ENCODE results near the gene BAAT. TPM values are rescaled to one million over a fixed set of nuclear protein-coding genes. Genes with fewer than 3 reads are reported as not detected.

The BAAT gene
- polyA plus RNA-seq, 1 experiment: not detected

- DNase-seq (ENCODE audit: low read depth): no peak
- H3K27me3 ChIP-seq (ENCODE audit: control insufficient read depth, insufficient read depth, low read length): no peaks in the 10 kb centered on the region
- no peak overlapping the region for H3K4me3 ChIP-seq (ENCODE audit: low read depth, low read length)
- H3K36me3 ChIP-seq (ENCODE audit: control insufficient read depth, insufficient read depth, low read length): no peaks in the 10 kb centered on the region
- POLR2A ChIA-PET: no interaction called here
- CTCF ChIA-PET: interaction anchor here (0.7 kb wide), 1 partner anchor 9 kb away, joined by 3 read pairs; no protein-coding TSS in a partner anchor
- TF ChIP-seq, protein P1, sequence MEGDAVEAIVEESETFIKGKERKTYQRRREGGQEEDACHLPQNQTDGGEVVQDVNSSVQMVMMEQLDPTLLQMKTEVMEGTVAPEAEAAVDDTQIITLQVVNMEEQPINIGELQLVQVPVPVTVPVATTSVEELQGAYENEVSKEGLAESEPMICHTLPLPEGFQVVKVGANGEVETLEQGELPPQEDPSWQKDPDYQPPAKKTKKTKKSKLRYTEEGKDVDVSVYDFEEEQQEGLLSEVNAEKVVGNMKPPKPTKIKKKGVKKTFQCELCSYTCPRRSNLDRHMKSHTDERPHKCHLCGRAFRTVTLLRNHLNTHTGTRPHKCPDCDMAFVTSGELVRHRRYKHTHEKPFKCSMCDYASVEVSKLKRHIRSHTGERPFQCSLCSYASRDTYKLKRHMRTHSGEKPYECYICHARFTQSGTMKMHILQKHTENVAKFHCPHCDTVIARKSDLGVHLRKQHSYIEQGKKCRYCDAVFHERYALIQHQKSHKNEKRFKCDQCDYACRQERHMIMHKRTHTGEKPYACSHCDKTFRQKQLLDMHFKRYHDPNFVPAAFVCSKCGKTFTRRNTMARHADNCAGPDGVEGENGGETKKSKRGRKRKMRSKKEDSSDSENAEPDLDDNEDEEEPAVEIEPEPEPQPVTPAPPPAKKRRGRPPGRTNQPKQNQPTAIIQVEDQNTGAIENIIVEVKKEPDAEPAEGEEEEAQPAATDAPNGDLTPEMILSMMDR (IDR thresholded peaks at IDR 0.05; ENCODE audit: insufficient read depth, low read depth, low read length): no peak
Measured at GRCh38 chr9:101354143-101354764, 30.6 kb downstream of the BAAT start.

- TF ChIP-seq, protein P1 (IDR thresholded peaks at IDR 0.05; ENCODE audit: insufficient read depth, low read depth, low read length): no peak
- DNase-seq (ENCODE audit: low read depth): no peak
- no peaks in the 10 kb centered on the region for H3K27me3 ChIP-seq (ENCODE audit: control insufficient read depth, insufficient read depth, low read length)
- CTCF ChIA-PET: interaction anchor here (0.7 kb wide), 1 partner anchor 10 kb away, joined by 3 read pairs; no protein-coding TSS in a partner anchor
- POLR2A ChIA-PET: no interaction called here
- H3K36me3 ChIP-seq (ENCODE audit: control insufficient read depth, insufficient read depth, low read length): no peaks in the 10 kb centered on the region
- H3K4me3 ChIP-seq (ENCODE audit: low read depth, low read length): no peak overlapping the region
Measured at GRCh38 chr9:101353683-101354082, 31.1 kb downstream of the BAAT start.

DNA sequence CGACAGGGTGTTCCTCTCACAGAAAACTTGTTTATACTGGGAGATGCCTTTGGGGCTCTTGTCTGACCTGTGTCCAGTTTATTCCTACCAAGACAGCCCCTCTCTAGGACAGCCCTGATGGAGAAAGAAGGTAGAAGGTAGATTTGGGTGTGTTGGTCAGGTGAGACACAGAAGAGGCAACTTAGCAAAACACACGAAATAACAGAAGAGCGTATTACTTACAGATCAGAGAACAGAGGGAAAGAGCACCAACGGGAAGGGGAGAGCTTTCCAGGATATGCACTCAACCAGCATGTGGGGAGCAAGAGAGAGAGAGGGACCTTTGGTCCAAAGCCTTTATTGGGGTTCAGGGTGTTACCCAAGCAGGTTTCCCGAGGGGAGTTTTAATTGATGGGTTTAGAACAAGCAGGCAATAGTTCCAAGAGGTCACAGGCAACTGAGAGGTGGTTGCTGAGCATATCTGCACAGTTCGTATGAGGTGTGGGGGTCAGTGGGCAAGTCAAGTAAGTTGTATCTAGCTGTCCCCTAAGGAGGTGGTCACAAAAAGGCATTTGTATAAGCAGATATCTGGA lies 31.8 kb downstream of the BAAT start:
- CTCF ChIA-PET: interaction anchor here (1.0 kb wide), 1 partner anchor 13 kb away, joined by 3 read pairs; no protein-coding TSS in a partner anchor
- TF ChIP-seq, protein P1 (IDR thresholded peaks at IDR 0.05; ENCODE audit: insufficient read depth, low read depth, low read length): no peak
- H3K36me3 ChIP-seq (ENCODE audit: control insufficient read depth, insufficient read depth, low read length): no peaks in the 10 kb centered on the region
- H3K4me3 ChIP-seq (ENCODE audit: low read depth, low read length): no peak overlapping the region
- POLR2A ChIA-PET: no interaction called here
- no peak for DNase-seq (ENCODE audit: low read depth)
- H3K27me3 ChIP-seq (ENCODE audit: control insufficient read depth, insufficient read depth, low read length): no peaks in the 10 kb centered on the region

DNA sequence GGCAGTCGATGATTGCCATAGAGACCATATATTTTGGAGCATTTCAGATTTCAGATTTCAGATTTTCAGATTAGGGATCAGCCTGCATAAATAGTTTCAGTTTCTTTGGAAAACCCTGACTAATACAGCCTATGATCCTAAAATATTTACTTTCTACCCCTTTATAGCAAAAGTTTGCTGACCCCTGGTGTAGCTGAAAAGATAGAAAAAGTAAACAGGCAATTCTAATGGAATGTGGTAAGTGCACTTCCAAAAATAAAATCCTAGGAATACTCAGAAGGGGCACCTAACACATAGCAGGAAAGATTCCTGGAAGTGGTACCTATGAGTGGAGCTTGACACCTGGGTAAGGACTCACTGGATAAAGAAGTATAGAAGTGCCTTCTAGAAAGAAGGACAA lies 34.5 kb downstream of the BAAT start:
- no peak overlapping the region for H3K4me3 ChIP-seq (ENCODE audit: low read depth, low read length)
- ChIA-PET CTCF (no interaction called here), POLR2A (no interaction called here)
- H3K36me3 ChIP-seq (ENCODE audit: control insufficient read depth, insufficient read depth, low read length): no peaks in the 10 kb centered on the region
- DNase-seq (ENCODE audit: low read depth): no peak
- no peaks in the 10 kb centered on the region for H3K27me3 ChIP-seq (ENCODE audit: control insufficient read depth, insufficient read depth, low read length)
- TF ChIP-seq, protein P1 (IDR thresholded peaks at IDR 0.05; ENCODE audit: insufficient read depth, low read depth, low read length): no peak

DNA sequence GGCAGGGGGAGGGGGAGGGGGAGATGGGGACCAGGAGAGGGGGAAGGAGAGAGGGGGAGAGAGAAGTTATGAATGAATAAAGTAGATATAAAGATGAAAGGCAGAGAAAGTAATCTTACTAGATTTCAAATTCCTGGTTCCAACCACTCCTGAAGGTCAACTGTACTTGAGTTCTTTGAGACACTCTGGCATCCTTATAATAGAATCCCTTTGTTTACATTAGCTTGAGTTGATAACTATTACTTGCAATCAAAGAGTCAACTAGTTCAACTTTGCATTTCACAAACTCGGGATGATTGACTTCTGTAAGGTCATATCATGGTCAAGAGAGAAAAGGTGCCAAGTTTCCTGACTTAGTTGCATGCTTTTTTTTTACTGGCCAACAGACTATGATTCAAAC lies 42.2 kb downstream of the BAAT start:
- H3K4me3 ChIP-seq (ENCODE audit: low read depth, low read length): no peak overlapping the region
- DNase-seq (ENCODE audit: low read depth): no peak
- no peaks in the 10 kb centered on the region for H3K27me3 ChIP-seq (ENCODE audit: control insufficient read depth, insufficient read depth, low read length)
- TF ChIP-seq, protein P1 (IDR thresholded peaks at IDR 0.05; ENCODE audit: insufficient read depth, low read depth, low read length): no peak
- ChIA-PET POLR2A (no interaction called here), CTCF (no interaction called here)
- no peaks in the 10 kb centered on the region for H3K36me3 ChIP-seq (ENCODE audit: control insufficient read depth, insufficient read depth, low read length)
